HepG2 (cell line): ENCODE data around the gene ARHGAP26. TPM values are rescaled to one million over a fixed set of nuclear protein-coding genes. Genes with fewer than 3 reads are reported as not detected.

Experiments used
- ATAC-seq: fragments of 200-7000 bp; cut with Tn5 transposase; 3 replicates; pipeline ENCODE4 v1.9.1; 2020; ENCODE audit warnings: mild to moderate bottlenecking, moderate library complexity
- BruUV-seq: library from RNA; stranded (reverse); fragments of 400-500 nt; replicated peaks from 2 replicates; lab custom pipeline; 2021; lab: Mats Ljungman, UMichigan
- CTCF ChIA-PET: fragments of 300-600 bp; formaldehyde crosslinking; extraction: SDS; loops from one replicate; lab custom pipeline; 2021; ENCODE audit warnings: low total read pairs, inconsistent platforms, low intra/inter-chr PET ratio; lab: Yijun Ruan, JAX
- POLR2A ChIA-PET: fragments of 350-600 bp; sonication (Branson Sonifier 250); formaldehyde crosslinking; loops from one replicate; lab custom pipeline; 2020; ENCODE audit warnings: antibody characterized with exemption, inconsistent platforms; lab: Yijun Ruan, JAX
- DNase-seq: peaks from one replicate; pipeline ENCODE4 v3.0.0-alpha.2; 2015; ENCODE audit warnings: low spot score
- FAIRE-seq: peaks from 3 replicates; lab custom pipeline; 2011; peaks lifted over from hg19 to GRCh38; lab: Jason Lieb, UNC
- H2AFZ ChIP-seq: one replicate; pipeline ENCODE4 v1.6.1; 2011; ENCODE audit warnings: low read length, inconsistent platforms
- H3K27ac ChIP-seq: fragments of 300-600 bp; 3 replicates; pipeline ENCODE4 v1.8.0; 2011; ENCODE audit warnings: mixed run types, mild to moderate bottlenecking, mixed read lengths, low read length, inconsistent platforms; ENCODE audit not compliant: insufficient read depth; ENCODE audit errors: extremely low read length
- H3K27me3 ChIP-seq, 2 experiments: fragments of 200-600 bp in 1 of 2; 2 replicates in 1 of 2; 3 replicates in 1 of 2; pipeline versions ENCODE4 v1.6.0 to v1.8.0; 2011; ENCODE audit warnings: low read length in 2 of 2, mild to moderate bottlenecking in 2 of 2, moderate library complexity in 2 of 2, inconsistent platforms in 1 of 2; ENCODE audit not compliant: insufficient read depth in 2 of 2, control insufficient read depth in 1 of 2
- H3K36me3 ChIP-seq, 2 experiments: fragments of 200-600 bp in 1 of 2; replicated peaks in 1 of 2; 2 replicates in 1 of 2; 3 replicates in 1 of 2; pipeline versions ENCODE4 v1.5.1 to v1.8.0; 2011; ENCODE audit warnings: low read length in 2 of 2, inconsistent platforms in 1 of 2; ENCODE audit not compliant: insufficient read depth in 2 of 2, control insufficient read depth in 1 of 2
- H3K4me1 ChIP-seq: 2 replicates; pipeline ENCODE4 v1.5.1; 2012; ENCODE audit warnings: low read length, inconsistent platforms; ENCODE audit not compliant: insufficient read depth
- H3K4me2 ChIP-seq: 2 replicates; pipeline ENCODE4 v1.6.0; 2011; ENCODE audit warnings: low read depth, low read length, inconsistent platforms
- H3K4me3 ChIP-seq, 3 experiments: fragments of 200-600 bp in 1 of 3; sonication (generic), shearing (Covaris generic) in 1 of 3; replicated peaks in 1 of 3; 2 replicates each; pipeline ENCODE4 v1.5.1; 2011 to 2016; ENCODE audit warnings: low read length in 3 of 3, inconsistent platforms in 2 of 3, low read depth in 2 of 3, mild to moderate bottlenecking in 2 of 3, control low read depth in 1 of 3, mixed read lengths in 1 of 3; ENCODE audit not compliant: insufficient read depth in 1 of 3
- H3K79me2 ChIP-seq: one replicate; pipeline ENCODE4 v1.6.1; 2011; ENCODE audit warnings: low read length, inconsistent platforms; ENCODE audit not compliant: insufficient read depth
- H3K9ac ChIP-seq: 2 replicates; pipeline ENCODE4 v1.6.0; 2011; ENCODE audit warnings: mild to moderate bottlenecking, low read depth, low read length, inconsistent platforms; ENCODE audit not compliant: insufficient read depth
- H3K9me3 ChIP-seq: 2 replicates; pipeline ENCODE4 v1.5.1; 2012; ENCODE audit warnings: mild to moderate bottlenecking, low read length
- H4K20me1 ChIP-seq: 2 replicates; pipeline ENCODE4 v1.6.0; 2011; ENCODE audit warnings: inconsistent platforms, mild to moderate bottlenecking, low read length, moderate library complexity; ENCODE audit not compliant: insufficient read depth
- ARID5B ChIP-seq: IDR thresholded peaks from 2 replicates; pipeline ENCODE4 v1.4.0; 2020; ENCODE audit warnings: mild to moderate bottlenecking, missing genetic modification reagents
- CEBPB ChIP-seq: IDR thresholded peaks from 2 replicates; pipeline ENCODE4 v1.6.1; 2011; ENCODE audit warnings: low read depth, low read length, improper control_type of control experiment, borderline replicate concordance
- STAG1 ChIP-seq: sonication (generic); formaldehyde crosslinking; IDR thresholded peaks from 2 replicates; pipeline ENCODE4 v1.4.0; 2020; ENCODE audit warnings: missing genetic modification reagents
- ZNF557 ChIP-seq: sonication (generic); formaldehyde crosslinking; IDR thresholded peaks from 2 replicates; pipeline ENCODE4 v1.4.0; 2020; ENCODE audit warnings: missing genetic modification reagents
- ZNF577 ChIP-seq: sonication (generic); formaldehyde crosslinking; IDR thresholded peaks from 2 replicates; pipeline ENCODE4 v1.4.0; 2020; ENCODE audit warnings: mild to moderate bottlenecking, low read depth, missing genetic modification reagents, borderline replicate concordance
- WGBS: methylation state at CpG from one replicate; pipeline ENCODE4 v1.1.6; 2017; ENCODE audit warnings: low lambda C conversion rate; 5-methylcytosine and 5-hydroxymethylcytosine counted together
- in situ Hi-C: cut with HindIII; loops from 2 replicates; pipeline ENCODE4 v1.10.0; 2017; ENCODE audit warnings: low pct_unique_long_range_greater_than_20kb; ENCODE audit not compliant: extremely low pct_ligation_motif_present
- intact Hi-C: fragments of 100-400 bp; cut with micrococcal nuclease; formaldehyde crosslinking; loops from one replicate; pipeline ENCODE4 v1.10.0; 2022; ENCODE audit not compliant: unreplicated experiment
- polyA plus RNA-seq, 8 experiments: library from polyadenylated mRNA; depleted of rRNA in 3 of 8; stranded (reverse) in 7 of 8; unstranded in 1 of 8; fragments of >200 nt; fragmentation: Illumina TruSeq in 4 of 8; extraction: Trizol in 4 of 8; gene quantifications; 2 replicates each; pipeline versions ENCODE4 v1.2.1 to v1.2.3, GENCODE V29; 2011 to 2016; ENCODE audit warnings: low read depth in 4 of 8, missing spikeins in 1 of 8, mixed read lengths in 1 of 8; ENCODE audit not compliant: insufficient read depth in 1 of 8
- total RNA-seq, 5 experiments: library from RNA; depleted of rRNA; stranded (reverse); fragments of >200 nt; fragmentation: Illumina TruSeq; extraction: Trizol; gene quantifications; 2 replicates each; pipeline ENCODE4 v1.2.3, GENCODE V29; 2016; ENCODE audit warnings: low read depth in 1 of 5

Gene ARHGAP26
- total and polyA plus RNA-seq, 2 of the 13 experiments (the other 11 are each of a cell fraction or from before 2014, with no cell fraction given): 9.6 to 18.2 TPM

- 0 out of 2 replicates have a peak, but pooled peaks have one; percentile 13 for TF ChIP-seq ARID5B
- peak; percentile 17; the same call in 1 of the 2 replicates for TF ChIP-seq STAG1 (CRISPR knock-in tag)
- TF ChIP-seq CEBPB: peak; percentile 36; the same call in 1 of the 2 replicates
- TF ChIP-seq ZNF557 (CRISPR knock-in tag): no peak
- no peak for TF ChIP-seq ZNF577 (CRISPR knock-in tag)
- TF ChIP-seq, all 625 proteins: peak for 3
- no peaks in the 10 kb centered on the region for H4K20me1 ChIP-seq
- peak; percentile 32 for DNase-seq
- peak; percentile 63 for ATAC-seq
- no peaks in the 10 kb centered on the region for H3K27me3 ChIP-seq
- no peaks in the 10 kb centered on the region for H3K9me3 ChIP-seq
- no peak overlapping the region for H3K27ac ChIP-seq
- in situ Hi-C loops (no loop called here), intact Hi-C loops (no loop called here)
- no peak overlapping the region for H3K4me3 ChIP-seq
- no peak overlapping the region for H3K4me2 ChIP-seq
- POLR2A ChIA-PET: no interaction called here
- WGBS: 73% methylated on average over 10 of the region's 10 CpGs
- H3K36me3 ChIP-seq: peaks cover 5 to 6% of the 10 kb centered on the region in 2 experiments; a peak in 3 of 5 replicates
- peaks cover 26% of the 10 kb centered on the region for H3K4me1 ChIP-seq
- CTCF ChIA-PET: no interaction called here
- BruUV-seq: no TSS peak
- no peak overlapping the region for H3K9ac ChIP-seq
- H2AFZ ChIP-seq: no peak overlapping the region
- H3K79me2 ChIP-seq: no peaks in the 10 kb centered on the region
- peak; percentile 42 for FAIRE-seq
These were observed 447.1 kb downstream of the ARHGAP26 start for GRCh38 chr5:143217065-143217803.
